HG03097 (cell line): Measurements from ENCODE around the gene MYO5B.

Source experiments
- ATAC-seq: cut with Tn5 transposase; IDR thresholded peaks from one replicate; pipeline ENCODE4 v1.9.1; 2021; ENCODE audit not compliant: unreplicated experiment, low FRiP score

MYO5B gene

GRCh38 chr18:50155406-50155805 is 39.5 kb downstream of the MYO5B start:
- no peak for ATAC-seq

DNA sequence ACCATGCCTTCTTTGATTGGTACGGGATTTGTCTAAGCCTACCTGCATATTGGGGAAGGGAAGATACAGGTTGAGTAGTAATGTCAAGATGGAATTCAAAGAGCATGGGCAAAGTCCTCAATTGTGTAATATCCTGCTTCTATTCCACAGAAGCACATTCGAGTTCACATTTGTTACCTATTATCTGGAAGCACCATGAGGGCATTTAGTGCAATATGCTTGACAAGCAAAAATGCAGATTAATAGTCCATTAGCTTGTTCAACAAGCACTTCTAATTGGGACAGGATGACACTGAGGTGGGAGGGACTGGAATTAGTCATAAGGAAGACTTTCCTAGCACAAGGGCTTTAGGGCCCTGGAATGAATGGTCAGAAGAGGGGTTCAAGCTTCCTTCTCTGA is 40.5 kb downstream of the MYO5B start:
- no peak for ATAC-seq

DNA sequence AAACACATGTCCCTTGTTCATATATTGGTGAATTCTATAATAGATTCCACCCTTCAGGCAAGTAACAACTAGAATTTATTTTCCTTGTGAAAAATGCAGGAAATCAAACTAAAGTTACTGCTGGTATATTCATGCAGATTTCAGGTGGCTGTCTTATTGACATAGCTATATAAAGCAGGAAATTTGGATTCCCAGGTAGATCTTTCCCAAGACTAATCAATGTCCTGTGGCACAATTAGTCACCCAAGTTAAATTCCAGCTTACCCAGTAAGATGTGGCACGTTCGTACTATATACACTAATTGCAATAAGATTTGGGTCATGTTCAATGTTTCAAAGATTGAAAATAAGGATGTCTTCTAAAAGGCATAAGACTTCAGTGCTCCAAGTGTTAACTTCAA is 42.0 kb downstream of the MYO5B start:
- no peak for ATAC-seq

- ATAC-seq = no peak
Observed at GRCh38 chr18:50151926-50152325, 43.0 kb downstream of the MYO5B start.

DNA sequence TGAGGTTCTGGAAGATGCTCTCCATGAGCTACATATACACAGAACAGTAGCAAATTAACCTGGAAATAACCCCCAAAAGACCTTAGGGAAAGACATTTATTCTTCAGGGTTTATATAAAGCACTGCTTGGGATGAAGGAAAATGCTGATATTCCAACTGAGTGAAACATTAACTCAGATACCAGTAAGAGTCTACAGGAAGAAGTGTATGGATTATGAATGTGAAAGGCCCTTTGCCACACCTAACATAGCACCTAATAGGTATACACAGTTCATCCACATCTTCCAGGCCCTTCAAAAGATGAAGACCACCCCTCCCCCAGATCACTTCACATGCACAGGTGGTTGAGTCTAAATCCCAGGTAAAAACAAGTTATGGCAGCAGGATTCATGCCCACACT is 50.4 kb downstream of the MYO5B start:
- ATAC-seq = no peak

- ATAC-seq = no peak
Observed at GRCh38 chr18:50143886-50144285, 51.1 kb downstream of the MYO5B start.

- ATAC-seq = no peak
Observed at GRCh38 chr18:50143294-50143693, 51.7 kb downstream of the MYO5B start.

GRCh38 chr18:50142441-50143120 is 52.4 kb downstream of the MYO5B start:
- ATAC-seq = no peak

- no peak for ATAC-seq
Observed at GRCh38 chr18:50138181-50139064, 56.5 kb downstream of the MYO5B start.

- ATAC-seq = no peak
Observed at GRCh38 chr18:50135903-50136302, 59.0 kb downstream of the MYO5B start.

DNA sequence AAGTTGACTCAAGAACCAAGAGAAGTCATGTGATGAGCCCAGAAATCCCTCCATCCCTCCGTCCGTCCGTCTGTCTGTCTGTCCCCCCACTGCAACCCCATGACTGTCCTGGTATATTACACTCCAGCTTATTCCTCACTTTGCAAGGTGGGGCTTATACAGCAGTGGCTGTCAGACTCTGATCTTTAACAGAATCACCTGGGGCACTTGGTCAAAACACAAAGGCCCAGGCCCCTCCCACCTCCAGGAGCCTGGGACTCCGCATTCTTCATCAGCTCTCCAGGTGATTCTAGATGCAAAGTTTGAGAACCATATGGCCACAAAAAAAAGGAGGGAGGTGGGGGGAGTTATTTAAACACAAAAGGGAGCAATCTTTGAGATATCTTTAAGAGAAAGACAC is 61.4 kb downstream of the MYO5B start:
- no peak for ATAC-seq

DNA sequence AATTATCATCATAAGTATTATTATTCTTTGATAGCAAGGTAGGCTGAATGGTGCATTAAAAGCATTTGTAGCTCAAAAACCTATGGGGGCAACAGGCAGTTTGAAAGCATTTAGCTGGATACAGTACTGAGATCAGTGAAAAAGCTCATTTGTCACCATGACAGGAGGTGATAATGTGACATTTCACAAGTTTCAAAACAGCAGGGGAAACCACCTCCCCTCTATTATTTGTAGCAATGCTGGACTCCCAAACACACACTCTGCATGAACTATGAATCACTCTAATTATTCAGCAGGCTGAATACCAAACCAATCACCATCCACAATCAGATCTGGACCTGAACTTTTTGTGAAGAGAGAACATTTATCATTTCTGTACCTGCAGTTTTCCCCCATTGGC is 63.4 kb downstream of the MYO5B start:
- ATAC-seq = no peak

DNA sequence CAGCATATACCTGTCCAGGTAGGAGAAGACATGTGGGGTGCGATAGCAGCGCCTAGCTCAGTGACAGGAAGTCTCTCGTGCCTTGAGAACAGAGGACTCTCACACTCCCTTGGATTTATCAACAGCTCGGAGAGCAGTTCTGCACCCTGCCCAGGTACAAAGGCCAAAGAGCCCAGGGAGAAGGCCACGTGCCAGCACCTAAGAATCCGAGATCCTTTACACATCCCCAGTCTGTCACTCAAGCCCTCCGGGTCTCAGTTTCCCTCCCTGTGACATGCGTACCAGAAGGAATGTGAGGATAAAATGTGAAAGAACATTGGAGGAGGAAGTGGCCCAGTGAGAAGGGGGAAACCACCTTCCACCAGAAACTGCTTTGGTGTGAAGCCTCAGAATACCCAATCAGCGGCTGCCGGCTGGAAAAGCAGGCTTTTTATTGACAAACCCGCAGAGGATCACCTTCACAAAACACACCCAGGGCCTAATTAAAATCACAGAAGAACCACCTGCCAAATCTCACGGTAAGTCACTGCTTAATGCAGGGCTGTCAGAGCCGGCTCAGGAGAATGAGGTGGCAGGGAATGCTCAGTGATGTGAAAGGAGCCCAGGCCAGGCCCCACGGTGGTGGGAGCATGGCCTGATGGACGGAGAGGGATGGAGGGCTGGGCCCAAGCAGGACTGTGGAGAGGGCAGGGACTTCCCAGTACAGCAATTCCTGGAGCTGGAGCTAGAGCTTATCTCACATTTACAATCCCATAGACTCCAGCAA is 66.3 kb downstream of the MYO5B start:
- no peak for ATAC-seq

- no peak for ATAC-seq
Observed at GRCh38 chr18:50127516-50128210, 67.3 kb downstream of the MYO5B start.

DNA sequence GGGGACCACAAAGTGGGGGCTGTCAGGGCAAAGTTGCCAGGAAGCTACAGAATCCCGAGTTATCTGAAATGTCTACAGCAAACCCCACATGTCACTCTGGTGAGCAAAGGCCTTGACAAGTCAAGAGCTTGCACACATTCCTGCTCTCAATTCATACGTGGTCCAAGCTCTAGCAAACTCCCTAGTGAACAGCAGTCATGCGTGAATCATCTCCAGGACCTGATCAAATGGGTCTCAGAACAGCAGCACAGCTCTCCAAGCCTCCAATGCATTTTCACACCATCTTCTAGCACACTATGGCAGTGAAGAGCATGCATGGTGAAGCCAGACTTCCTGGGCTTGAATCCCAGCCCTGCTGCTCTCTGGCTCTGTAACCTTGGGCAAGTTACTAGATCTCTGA is 68.5 kb downstream of the MYO5B start:
- ATAC-seq = no peak

DNA sequence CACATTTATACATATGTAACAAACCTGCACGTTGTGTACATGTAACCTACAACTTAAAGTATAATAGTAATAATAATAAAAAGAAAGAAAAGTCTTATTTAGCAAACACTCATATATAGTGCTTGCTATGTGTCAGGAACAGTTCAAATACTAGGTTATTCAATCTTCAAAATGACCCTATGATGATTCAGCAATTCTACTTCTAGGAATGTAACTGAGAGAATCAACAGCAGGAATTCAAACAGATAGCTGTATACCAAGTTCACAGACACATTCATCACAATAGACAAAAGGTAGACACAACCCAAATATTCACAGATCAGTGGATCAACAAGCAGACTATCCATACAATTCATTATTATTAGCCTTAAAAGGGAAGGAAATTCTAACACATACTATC is 69.5 kb downstream of the MYO5B start:
- no peak for ATAC-seq

DNA sequence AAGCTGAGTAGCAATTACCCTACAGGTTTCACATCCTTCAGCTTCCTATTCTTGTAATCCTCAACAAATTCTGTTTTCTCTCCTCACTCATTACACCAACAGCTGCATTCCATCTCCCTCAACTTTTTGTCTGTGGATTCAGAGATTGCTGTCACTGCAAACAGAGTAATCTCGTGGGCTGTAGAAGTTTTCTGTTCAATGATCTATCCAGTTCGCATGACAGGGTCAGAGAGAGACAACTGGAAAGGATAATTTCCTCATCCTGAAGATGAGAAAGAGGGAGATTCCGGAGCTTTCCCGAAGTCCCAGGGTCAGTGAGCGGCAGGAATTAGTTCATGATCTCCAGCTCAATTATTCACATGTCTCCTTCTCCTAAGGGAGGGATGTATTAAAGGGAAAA is 75.7 kb downstream of the MYO5B start:
- ATAC-seq = no peak

DNA sequence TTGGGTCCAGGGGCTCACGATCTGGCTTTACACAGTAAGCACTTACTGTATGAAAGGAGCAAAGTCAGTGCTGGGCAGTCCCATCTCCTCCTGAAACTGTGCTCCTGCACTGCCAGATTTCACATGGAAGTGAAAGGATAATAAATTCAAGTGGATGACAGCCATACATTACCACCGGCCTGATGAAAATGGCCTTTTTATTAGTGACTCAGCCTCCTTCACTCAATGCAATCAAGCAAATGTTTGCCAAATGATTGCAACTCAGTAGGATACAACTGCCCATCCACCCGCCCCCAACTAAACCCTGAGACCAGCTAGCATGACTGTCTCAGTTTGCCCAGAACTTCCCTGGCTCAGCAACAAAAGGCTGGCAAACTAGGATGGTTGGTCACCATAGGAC is 77.1 kb downstream of the MYO5B start:
- no peak for ATAC-seq

GRCh38 chr18:50115095-50115494 is 79.9 kb downstream of the MYO5B start:
- no peak for ATAC-seq

- no peak for ATAC-seq
Observed at GRCh38 chr18:50114448-50114847, 80.5 kb downstream of the MYO5B start.

DNA sequence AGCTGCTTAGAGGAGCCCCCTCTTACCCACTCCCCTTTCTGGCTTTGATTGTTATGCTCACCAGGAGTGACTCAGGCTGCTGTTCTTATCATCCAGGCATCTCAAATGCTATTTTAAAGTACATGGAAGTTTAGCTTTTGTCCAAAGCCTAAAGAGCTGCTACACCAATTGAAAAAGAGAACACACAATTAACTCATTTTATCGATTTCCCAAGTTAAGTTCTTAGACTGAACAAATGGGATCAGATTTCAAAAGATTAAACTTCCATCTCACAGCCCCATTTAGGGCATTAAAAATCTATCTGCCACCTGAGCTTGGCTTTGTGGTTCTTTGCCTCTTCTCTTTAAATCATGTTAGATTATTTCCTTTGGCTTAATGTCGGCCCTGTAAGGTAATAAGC is 81.2 kb downstream of the MYO5B start:
- no peak for ATAC-seq
